Suppressor macrophage treated with lipopolysaccharide for 1 hour (primary cell): ENCODE data around the gene RAD54L2.
"Not testable (repeated sequence)": the region's sequence is repeated elsewhere in the genome, so short reads cannot be mapped to it uniquely, and the experiment has no call there.

Experiments
- DNase-seq, 3 donors: peaks; one replicate each; pipeline ENCODE4 v3.0.0-alpha.2; 2020 to 2022

Gene RAD54L2

DNA sequence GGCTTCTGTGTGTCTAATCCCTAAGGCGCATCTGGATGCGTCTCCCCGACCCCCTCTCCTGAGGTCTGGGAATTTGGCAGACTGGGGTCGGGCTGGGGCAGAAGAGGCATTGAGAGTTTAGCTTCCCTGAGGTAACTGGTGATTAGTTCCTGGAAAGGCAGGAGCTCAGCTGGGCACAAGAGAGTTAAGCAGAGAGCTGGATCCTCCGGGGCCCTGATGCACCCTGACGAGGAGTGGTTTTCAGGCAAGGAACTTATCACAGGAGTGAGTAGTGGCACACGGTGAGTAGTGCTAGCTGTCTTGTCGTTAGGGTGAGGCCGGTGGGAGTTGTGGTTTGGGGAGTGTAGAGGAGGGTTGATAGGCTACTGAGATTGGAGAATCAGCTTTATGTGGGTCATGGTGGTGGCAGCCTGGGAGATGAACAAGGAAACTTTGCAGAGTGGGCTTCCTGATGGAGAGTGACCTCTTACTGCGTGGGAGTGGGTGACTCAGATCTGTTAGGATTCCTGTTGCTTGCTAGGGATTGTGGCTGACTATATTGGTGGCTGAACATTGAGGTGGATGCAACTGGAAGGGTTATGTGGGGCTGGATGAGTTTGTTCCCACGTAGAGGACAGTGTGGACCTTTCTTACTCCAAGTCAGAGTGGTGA lies 897 bp downstream of the RAD54L2 start:
- DNase-seq: peak; percentile 77 to 85 (median 83)

- not testable (repeated sequence) for DNase-seq
These were observed 4.1 kb downstream of the RAD54L2 start for GRCh38 chr3:51542596-51542995.

DNA sequence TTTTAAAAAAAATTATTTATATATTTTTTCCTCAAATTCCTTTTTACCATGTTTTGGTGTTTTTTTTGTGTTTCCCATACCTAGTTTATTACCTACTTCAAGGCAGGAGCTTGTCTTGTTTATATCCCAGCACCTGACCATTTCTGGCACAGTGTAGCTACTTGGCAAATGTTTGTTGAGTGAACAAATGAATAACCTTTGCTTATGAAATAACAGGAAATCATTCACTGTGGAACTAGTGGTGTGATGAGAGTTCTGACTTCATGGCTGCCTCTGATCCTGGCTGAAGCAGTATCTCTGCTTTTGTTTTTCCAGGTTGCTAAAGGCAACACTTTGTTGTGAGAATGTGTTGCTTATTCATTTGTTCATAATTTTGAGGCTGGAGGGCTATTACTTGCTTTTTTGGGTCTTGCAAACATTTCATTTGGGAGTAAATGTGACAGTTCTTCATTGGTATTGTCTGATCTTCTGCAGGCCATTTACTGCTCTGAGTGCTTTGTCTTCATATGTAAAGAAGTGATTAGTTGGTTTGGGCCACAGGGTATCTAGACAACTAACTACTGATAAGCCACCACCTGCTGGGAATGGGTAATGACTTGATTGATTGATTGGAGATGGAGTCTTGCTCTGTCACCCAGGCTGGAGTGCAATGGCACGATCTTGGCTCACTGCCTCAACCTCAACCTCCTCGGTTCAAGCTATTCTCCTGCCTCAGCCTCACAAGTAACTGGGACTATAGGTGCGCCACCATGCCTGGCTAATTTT lies 5.7 kb downstream of the RAD54L2 start:
- DNase-seq: no peak

- DNase-seq: no peak
These were observed 8.8 kb downstream of the RAD54L2 start for GRCh38 chr3:51547274-51547673.

GRCh38 chr3:51549311-51549710 lies 10.8 kb downstream of the RAD54L2 start:
- DNase-seq: no peak

DNA sequence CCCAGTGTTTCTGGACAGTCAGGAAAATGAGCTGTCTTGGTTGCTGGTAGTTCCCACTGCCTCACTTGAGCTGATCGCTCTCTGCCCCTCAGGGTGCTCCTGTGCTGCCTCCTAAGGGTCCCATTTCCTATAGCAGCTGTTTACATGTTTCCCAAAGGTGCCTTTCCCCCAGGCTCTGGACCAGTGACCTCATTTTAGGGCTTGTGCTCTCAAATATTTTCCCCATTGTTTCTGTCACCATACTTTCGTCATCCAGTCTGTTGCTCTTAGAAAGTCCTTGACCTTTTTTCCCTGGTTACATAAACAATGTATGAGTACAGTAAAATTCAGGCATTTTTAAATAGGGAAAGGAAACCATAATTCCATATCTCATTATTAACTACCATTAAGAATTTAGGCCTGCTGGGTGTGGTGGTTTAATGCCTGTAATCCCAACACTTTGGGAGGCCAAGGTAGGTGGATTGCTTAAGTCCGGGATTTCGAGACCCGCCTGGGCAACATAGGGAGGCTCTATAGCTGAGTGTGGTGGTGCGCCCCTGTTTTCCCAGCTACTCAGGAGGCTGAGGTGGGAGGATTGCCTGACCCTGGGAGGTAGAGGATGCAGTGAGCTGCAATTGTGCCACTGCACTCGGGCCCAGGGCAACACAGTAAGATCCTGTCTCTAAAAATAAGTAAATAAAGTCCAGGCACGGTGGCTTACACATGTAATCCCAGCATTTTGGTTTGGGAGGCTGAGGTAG lies 11.7 kb downstream of the RAD54L2 start:
- no peak for DNase-seq

GRCh38 chr3:51557993-51558392 lies 19.5 kb downstream of the RAD54L2 start:
- DNase-seq: no peak

- DNase-seq: no peak
These were observed 20.9 kb downstream of the RAD54L2 start for GRCh38 chr3:51559411-51559888.

DNA sequence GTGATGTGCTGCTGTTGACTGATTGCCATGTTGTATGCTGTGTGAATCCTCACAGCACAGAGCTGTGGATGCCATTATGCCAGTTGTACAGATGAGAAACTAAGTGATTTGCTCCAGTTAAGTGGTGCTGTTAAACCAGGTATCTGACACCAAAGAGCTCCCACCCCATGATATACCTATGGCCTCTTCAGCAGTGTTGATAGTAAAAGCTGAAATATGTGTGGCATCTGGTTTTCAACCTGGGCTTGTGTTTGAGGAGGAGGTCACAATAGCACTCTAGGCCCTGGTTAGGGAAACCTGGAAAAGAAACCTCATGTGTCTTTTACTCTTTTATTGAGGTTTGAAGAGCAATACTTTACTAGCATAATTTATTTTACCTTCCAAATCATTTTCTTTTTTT lies 21.4 kb downstream of the RAD54L2 start:
- no peak for DNase-seq

GRCh38 chr3:51562403-51562802 lies 23.9 kb downstream of the RAD54L2 start:
- not testable (repeated sequence) for DNase-seq

DNA sequence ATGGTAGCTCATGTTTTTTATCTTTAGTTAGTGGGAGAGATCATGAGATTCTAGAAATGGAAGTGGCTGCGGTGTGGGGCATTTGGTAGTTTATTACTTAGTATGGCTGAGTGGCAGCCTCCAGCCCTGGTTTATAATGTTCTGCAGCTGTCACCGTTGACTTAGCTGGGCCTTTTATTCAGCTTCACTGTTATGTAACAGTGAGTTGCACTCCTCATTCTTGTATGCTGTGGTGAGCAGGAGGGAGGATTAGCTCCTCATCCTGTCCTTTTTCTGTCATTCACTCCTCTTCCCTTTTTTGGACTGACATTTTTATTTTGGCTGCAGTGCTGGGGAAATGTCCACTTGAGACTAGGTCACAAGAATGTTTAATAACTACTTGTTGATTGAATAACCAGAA lies 29.5 kb downstream of the RAD54L2 start:
- DNase-seq: peak in 2 of 3 donors; percentile 3 to 20

DNA sequence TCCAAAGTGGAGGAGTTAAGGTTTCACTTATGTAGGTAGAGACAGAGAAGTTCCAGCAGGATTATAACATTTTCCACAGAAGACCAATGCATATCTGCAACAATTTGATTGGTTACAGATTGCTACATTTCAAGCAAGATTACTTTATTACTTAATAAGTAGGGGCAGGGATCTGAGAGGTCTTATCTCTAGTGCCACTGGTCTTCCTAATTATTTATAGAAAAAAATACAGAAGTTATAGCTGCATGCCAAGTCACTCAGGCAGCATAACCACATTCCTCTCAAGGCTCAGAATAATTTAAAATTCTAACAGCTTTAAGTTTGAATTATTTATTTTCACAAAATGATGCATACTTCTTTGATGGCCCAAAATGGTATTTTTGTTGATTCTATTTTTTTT lies 30.5 kb downstream of the RAD54L2 start:
- DNase-seq: no peak

DNA sequence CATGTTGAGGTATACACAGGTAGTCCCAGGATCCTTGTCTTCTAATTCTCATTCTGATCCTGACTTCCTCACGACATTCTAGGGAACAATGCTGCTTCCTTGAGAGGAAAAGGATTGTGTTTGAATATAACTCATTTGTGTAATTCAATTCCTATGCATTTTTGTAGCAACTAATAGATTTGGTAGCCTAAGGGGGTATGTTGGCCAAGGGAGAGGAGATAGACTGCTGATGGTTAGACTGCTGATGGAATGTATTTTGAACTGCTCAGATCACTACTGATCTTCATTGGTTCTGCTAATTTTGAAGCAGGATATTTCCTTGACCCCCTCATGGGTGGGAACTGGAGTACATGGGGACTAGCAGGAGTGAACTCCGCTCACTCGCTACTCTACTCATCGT lies 39.7 kb downstream of the RAD54L2 start:
- DNase-seq: no peak

DNA sequence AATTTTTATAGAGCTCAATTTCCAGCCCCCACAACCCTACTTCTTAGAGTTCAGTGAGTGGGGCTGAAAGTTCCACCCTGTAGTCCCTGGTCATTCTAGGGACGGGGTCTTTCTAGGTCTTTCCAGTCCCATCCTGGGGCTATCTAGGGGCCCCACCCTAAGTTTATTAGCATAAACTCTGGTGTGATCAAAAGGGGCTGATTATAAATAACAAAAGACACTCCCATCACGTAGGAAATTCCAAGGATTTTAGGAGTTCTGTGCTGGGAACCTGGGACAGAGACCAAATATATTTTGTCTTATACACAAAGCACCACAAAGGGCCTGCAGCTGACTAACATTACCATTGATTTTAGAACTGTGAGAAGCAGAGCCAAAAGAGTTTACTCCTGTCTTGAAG lies 41.9 kb downstream of the RAD54L2 start:
- no peak for DNase-seq

DNA sequence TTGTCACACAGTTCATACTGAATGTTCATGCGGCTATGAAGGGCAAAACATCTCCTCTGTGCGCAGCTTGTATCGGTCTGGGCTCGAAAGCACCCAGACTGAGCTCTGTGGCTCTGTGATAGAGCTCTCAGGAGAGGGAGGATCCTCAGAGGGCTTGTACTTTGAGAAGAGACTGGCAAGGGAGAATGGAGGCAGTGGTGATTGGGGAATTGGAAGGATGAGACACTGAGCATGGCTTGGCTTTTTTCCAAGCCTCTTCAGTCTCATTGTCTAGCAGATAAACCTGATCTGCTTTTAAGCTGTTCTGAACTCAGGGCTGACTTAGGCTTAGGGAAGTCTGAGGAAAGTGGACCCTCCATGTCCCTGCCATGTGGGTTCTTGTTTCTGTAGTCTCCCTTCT lies 43.0 kb downstream of the RAD54L2 start:
- DNase-seq: no peak

GRCh38 chr3:51585197-51585596 lies 46.7 kb downstream of the RAD54L2 start:
- no peak for DNase-seq

GRCh38 chr3:51585871-51586270 lies 47.4 kb downstream of the RAD54L2 start:
- DNase-seq: no peak
